ACC112 (cell line): ENCODE results near the gene ANKMY1.

Experiments used
- H2AFZ ChIP-seq: fragments of 200-600 bp; sonication (generic); one replicate; pipeline ENCODE4 v1.6.0; 2017; ENCODE audit warnings: antibody characterized with exemption, low read length; ENCODE audit not compliant: unreplicated experiment
- H3K27ac ChIP-seq: fragments of 200-600 bp; sonication (generic); 2 replicates; pipeline ENCODE4 v1.5.1; 2014; ENCODE audit warnings: low read depth, mild to moderate bottlenecking, antibody characterized with exemption, low read length, moderate library complexity
- H3K27me3 ChIP-seq: fragments of 200-600 bp; sonication (generic); 2 replicates; pipeline ENCODE4 v1.6.1; 2014; ENCODE audit warnings: mild to moderate bottlenecking, antibody characterized with exemption, low read length, moderate library complexity, mixed read lengths; ENCODE audit not compliant: insufficient read depth
- H3K36me3 ChIP-seq: fragments of 200-600 bp; sonication (generic); 2 replicates; pipeline ENCODE4 v1.6.1; 2016; ENCODE audit warnings: mild to moderate bottlenecking, antibody characterized with exemption, low read length, moderate library complexity, mixed read lengths; ENCODE audit not compliant: insufficient read depth
- H3K4me1 ChIP-seq: fragments of 200-600 bp; sonication (generic); one replicate; pipeline ENCODE4 v1.6.1; 2016; ENCODE audit warnings: low read length, mixed read lengths; ENCODE audit not compliant: insufficient read depth, unreplicated experiment, control insufficient read depth
- H3K4me3 ChIP-seq: fragments of 200-600 bp; sonication (generic); 2 replicates; pipeline ENCODE4 v1.5.1; 2014; ENCODE audit warnings: mild to moderate bottlenecking, low read depth, low read length
- H3K79me2 ChIP-seq: fragments of 200-600 bp; sonication (generic); one replicate; pipeline ENCODE4 v1.6.0; 2016; ENCODE audit warnings: low read length; ENCODE audit not compliant: control insufficient read depth, unreplicated experiment, insufficient read depth

Gene ANKMY1

GRCh38 chr2:240505910-240506309 is 51.9 kb downstream of the ANKMY1 start:
- H3K36me3 ChIP-seq: no peaks in the 10 kb centered on the region
- H3K79me2 ChIP-seq: no peaks in the 10 kb centered on the region
- H2AFZ ChIP-seq: no peak overlapping the region
- no peaks in the 10 kb centered on the region for H3K4me1 ChIP-seq
- no peak overlapping the region for H3K4me3 ChIP-seq
- H3K27me3 ChIP-seq: no peaks in the 10 kb centered on the region
- no peak overlapping the region for H3K27ac ChIP-seq

GRCh38 chr2:240503848-240504247 is 53.9 kb downstream of the ANKMY1 start:
- no peaks in the 10 kb centered on the region for H3K4me1 ChIP-seq
- no peaks in the 10 kb centered on the region for H3K79me2 ChIP-seq
- H3K4me3 ChIP-seq: no peak overlapping the region
- H3K27me3 ChIP-seq: no peaks in the 10 kb centered on the region
- no peak overlapping the region for H3K27ac ChIP-seq
- no peak overlapping the region for H2AFZ ChIP-seq
- no peaks in the 10 kb centered on the region for H3K36me3 ChIP-seq

- Histone ChIP-seq H3K79me2 (no peaks in the 10 kb centered on the region), H3K36me3 (no peaks in the 10 kb centered on the region), H2AFZ (no peak overlapping the region), H3K27ac (no peak overlapping the region), H3K4me1 (no peaks in the 10 kb centered on the region), H3K4me3 (no peak overlapping the region), H3K27me3 (no peaks in the 10 kb centered on the region)
Observed at GRCh38 chr2:240503375-240503774, 54.4 kb downstream of the ANKMY1 start.

GRCh38 chr2:240502430-240503121 is 55.2 kb downstream of the ANKMY1 start:
- Histone ChIP-seq H3K4me1 (no peaks in the 10 kb centered on the region), H3K27me3 (no peaks in the 10 kb centered on the region), H2AFZ (no peak overlapping the region), H3K4me3 (no peak overlapping the region), H3K36me3 (no peaks in the 10 kb centered on the region), H3K79me2 (no peaks in the 10 kb centered on the region), H3K27ac (no peak overlapping the region)

GRCh38 chr2:240502059-240502429 is 55.7 kb downstream of the ANKMY1 start:
- Histone ChIP-seq H3K27me3 (no peaks in the 10 kb centered on the region), H3K4me3 (no peak overlapping the region), H3K4me1 (no peaks in the 10 kb centered on the region), H3K27ac (no peak overlapping the region), H3K36me3 (no peaks in the 10 kb centered on the region), H2AFZ (no peak overlapping the region), H3K79me2 (no peaks in the 10 kb centered on the region)

- Histone ChIP-seq H3K27me3 (no peaks in the 10 kb centered on the region), H3K4me3 (no peak overlapping the region), H3K36me3 (no peaks in the 10 kb centered on the region), H3K79me2 (no peaks in the 10 kb centered on the region), H3K27ac (no peak overlapping the region), H3K4me1 (no peaks in the 10 kb centered on the region), H2AFZ (no peak overlapping the region)
Observed at GRCh38 chr2:240501531-240501991, 56.2 kb downstream of the ANKMY1 start.

GRCh38 chr2:240500561-240501423 is 57.0 kb downstream of the ANKMY1 start:
- Histone ChIP-seq H3K4me1 (no peaks in the 10 kb centered on the region), H3K36me3 (no peaks in the 10 kb centered on the region), H3K27me3 (no peaks in the 10 kb centered on the region), H3K4me3 (no peak overlapping the region), H3K27ac (no peak overlapping the region), H2AFZ (no peak overlapping the region), H3K79me2 (no peaks in the 10 kb centered on the region)

GRCh38 chr2:240499309-240500301 is 58.2 kb downstream of the ANKMY1 start:
- no peak overlapping the region for H3K27ac ChIP-seq
- no peaks in the 10 kb centered on the region for H3K4me1 ChIP-seq
- H3K36me3 ChIP-seq: no peaks in the 10 kb centered on the region
- H3K4me3 ChIP-seq: no peak overlapping the region
- H2AFZ ChIP-seq: no peak overlapping the region
- no peaks in the 10 kb centered on the region for H3K79me2 ChIP-seq
- H3K27me3 ChIP-seq: no peaks in the 10 kb centered on the region

GRCh38 chr2:240498958-240499260 is 58.9 kb downstream of the ANKMY1 start:
- Histone ChIP-seq H3K27ac (no peak overlapping the region), H3K4me1 (no peaks in the 10 kb centered on the region), H3K4me3 (no peak overlapping the region), H2AFZ (no peak overlapping the region), H3K27me3 (no peaks in the 10 kb centered on the region), H3K79me2 (no peaks in the 10 kb centered on the region), H3K36me3 (no peaks in the 10 kb centered on the region)

GRCh38 chr2:240498171-240498957 is 59.4 kb downstream of the ANKMY1 start:
- no peak overlapping the region for H2AFZ ChIP-seq
- no peaks in the 10 kb centered on the region for H3K36me3 ChIP-seq
- no peak overlapping the region for H3K27ac ChIP-seq
- H3K4me1 ChIP-seq: no peaks in the 10 kb centered on the region
- no peaks in the 10 kb centered on the region for H3K27me3 ChIP-seq
- H3K79me2 ChIP-seq: no peaks in the 10 kb centered on the region
- no peak overlapping the region for H3K4me3 ChIP-seq
